ENCODE measurements around the gene ARL8B. TPM values are rescaled to one million over a fixed set of nuclear protein-coding genes. Genes with fewer than 3 reads are reported as not detected.

The ARL8B gene
- total and polyA plus RNA-seq, 9 of the 15 experiments (the other 6 are each of a cell fraction or from before 2014, with no cell fraction given), result 28.5 to 99.4 (median 77.2) TPM

DNA sequence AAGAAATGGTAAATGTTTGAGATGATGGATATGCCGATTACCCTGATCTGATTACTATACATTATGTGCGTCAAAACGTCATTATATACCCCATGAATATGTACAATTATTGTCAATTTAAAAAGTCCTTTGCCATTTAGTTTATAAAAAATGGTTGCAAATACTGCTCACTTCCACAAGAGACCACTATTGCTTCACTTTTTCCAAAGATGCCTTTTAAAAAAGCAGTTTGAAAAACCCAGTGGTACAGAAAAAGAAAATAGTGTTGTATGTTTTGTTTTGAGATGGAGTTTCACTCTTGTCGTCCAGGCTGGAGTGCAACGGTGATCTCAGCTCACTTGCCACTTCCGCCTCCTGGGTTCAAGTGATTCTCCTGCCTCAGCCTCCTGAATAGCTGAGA lies 104.7 kb downstream of the ARL8B start (continued):
- TF ChIP-seq, protein P1, sequence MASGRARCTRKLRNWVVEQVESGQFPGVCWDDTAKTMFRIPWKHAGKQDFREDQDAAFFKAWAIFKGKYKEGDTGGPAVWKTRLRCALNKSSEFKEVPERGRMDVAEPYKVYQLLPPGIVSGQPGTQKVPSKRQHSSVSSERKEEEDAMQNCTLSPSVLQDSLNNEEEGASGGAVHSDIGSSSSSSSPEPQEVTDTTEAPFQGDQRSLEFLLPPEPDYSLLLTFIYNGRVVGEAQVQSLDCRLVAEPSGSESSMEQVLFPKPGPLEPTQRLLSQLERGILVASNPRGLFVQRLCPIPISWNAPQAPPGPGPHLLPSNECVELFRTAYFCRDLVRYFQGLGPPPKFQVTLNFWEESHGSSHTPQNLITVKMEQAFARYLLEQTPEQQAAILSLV (tag; IDR thresholded peaks at IDR 0.05), result 0 out of 2 replicates have a peak, but pooled peaks have one; percentile 14
- TF ChIP-seq ZSCAN32 (CRISPR knock-in tag; IDR thresholded peaks at IDR 0.05) (no peak), TAF15 (IDR thresholded peaks at IDR 0.05; ENCODE audit: low read depth, low read length) (no peak)
- TF ChIP-seq, protein P2, sequence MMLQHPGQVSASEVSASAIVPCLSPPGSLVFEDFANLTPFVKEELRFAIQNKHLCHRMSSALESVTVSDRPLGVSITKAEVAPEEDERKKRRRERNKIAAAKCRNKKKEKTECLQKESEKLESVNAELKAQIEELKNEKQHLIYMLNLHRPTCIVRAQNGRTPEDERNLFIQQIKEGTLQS (IDR thresholded peaks at IDR 0.05), result no peak
- TF ChIP-seq, protein P2 (CRISPR knock-in tag; conservative IDR thresholded peaks at IDR 0.05), result no peak

DNA sequence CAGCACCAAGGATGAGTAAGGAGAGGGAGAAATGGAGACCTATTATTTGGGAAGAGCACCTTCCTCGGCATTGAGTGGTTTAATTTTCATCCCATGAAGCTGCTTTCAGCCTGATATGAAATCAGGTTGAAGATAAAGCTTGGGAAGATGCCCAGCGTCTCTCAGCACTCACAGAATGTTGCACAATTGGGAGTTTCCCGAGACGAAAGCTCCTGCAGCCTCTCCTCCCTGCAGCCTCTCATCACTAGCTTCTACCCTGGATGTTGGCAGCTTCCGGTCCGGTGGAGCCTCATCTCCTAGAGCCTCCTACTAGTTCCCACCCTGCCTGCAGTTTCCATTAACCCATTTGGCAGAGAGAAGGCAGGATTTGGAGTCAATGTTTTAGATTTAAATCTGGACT lies 105.7 kb downstream of the ARL8B start:
- Histone ChIP-seq H3K9me1 (ENCODE audit: control insufficient read depth, insufficient read depth, low read length) (no peaks in the 10 kb centered on the region), H3K27ac (ENCODE audit: extremely low read depth, low read depth, low read length) (no peak overlapping the region), H3K36me3 (ENCODE audit: control insufficient read depth, insufficient read depth, low read length) (no peaks in the 10 kb centered on the region), H3K27me3 (ENCODE audit: control insufficient read depth in 2 of 2, insufficient read depth in 2 of 2, low read length in 2 of 2) (peaks cover 32 to 57% of the 10 kb centered on the region in 2 experiments; a peak in 4 of 5 replicates), H3K9me3 (replicated peaks; ENCODE audit: control insufficient read depth, insufficient read depth, low read depth, low read length) (no peaks in the 10 kb centered on the region), H2AFZ (ENCODE audit: low read depth, low read length) (no peak overlapping the region), H3K4me2 (ENCODE audit: insufficient read depth, low read length) (no peak overlapping the region), H4K20me1 (replicated peaks; ENCODE audit: control insufficient read depth, insufficient read depth, low read length) (no peaks in the 10 kb centered on the region), H3K4me3 (no peak overlapping the region), H3K4me1 (replicated peaks in 1 of 2; ENCODE audit: control insufficient read depth in 2 of 2, insufficient read depth in 2 of 2, low read length in 2 of 2) (no peaks in the 10 kb centered on the region), H3K9ac (ENCODE audit: insufficient read depth in 1 of 2, low read depth in 2 of 2, low read length in 2 of 2) (no peak overlapping the region), H3K79me2 (ENCODE audit: control insufficient read depth, insufficient read depth, low read length) (no peaks in the 10 kb centered on the region)
- no TSS peak for BruUV-seq (replicated peaks)
- CTCF ChIA-PET (ENCODE audit: low intra/inter-chr PET ratio), result interaction anchor here (0.6 to 0.9 kb wide), 2 partner anchors 63 to 1560 kb away, joined by 3 read pairs; no protein-coding TSS in a partner anchor
- no peak for ATAC-seq
- DNase-seq (ENCODE audit: extremely low read depth in 1 of 4, low spot score in 3 of 4), result no peak
- no peak for FAIRE-seq
- intact Hi-C loops (cut with micrococcal nuclease), result loop anchor here (2.0 to 10.0 kb wide), 4 partner anchors 77 to 513 kb away; no protein-coding TSS in a partner anchor
- POLR2A ChIA-PET, result interaction anchor here (0.6 to 0.7 kb wide), 2 partner anchors 13 to 57 kb away, joined by 4 read pairs; no protein-coding TSS in a partner anchor
- 1% methylated on average over 6 of the region's 6 CpGs for WGBS (ENCODE audit: insufficient coverage, low coverage, missing lambda C conversion rate)
- in situ Hi-C loops (cut with MboI), result no loop called here
- TF ChIP-seq SMARCB1 (IDR thresholded peaks at IDR 0.05; ENCODE audit: insufficient read length, low read depth), result no peak
- TF ChIP-seq, protein P3, sequence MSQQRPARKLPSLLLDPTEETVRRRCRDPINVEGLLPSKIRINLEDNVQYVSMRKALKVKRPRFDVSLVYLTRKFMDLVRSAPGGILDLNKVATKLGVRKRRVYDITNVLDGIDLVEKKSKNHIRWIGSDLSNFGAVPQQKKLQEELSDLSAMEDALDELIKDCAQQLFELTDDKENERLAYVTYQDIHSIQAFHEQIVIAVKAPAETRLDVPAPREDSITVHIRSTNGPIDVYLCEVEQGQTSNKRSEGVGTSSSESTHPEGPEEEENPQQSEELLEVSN (IDR thresholded peaks at IDR 0.05; ENCODE audit: borderline replicate concordance in 1 of 2, extremely low read depth in 1 of 2, insufficient read depth in 1 of 2, insufficient read length in 1 of 2, low read depth in 1 of 2, low read length in 1 of 2, poor library complexity in 1 of 2, severe bottlenecking in 1 of 2), result no peak
- TF ChIP-seq GABPA (tag; conservative IDR thresholded peaks at IDR 0.05; ENCODE audit: low read depth), result peak; percentile 41; the same call in 1 of the 2 replicates
- TF ChIP-seq, protein P4, sequence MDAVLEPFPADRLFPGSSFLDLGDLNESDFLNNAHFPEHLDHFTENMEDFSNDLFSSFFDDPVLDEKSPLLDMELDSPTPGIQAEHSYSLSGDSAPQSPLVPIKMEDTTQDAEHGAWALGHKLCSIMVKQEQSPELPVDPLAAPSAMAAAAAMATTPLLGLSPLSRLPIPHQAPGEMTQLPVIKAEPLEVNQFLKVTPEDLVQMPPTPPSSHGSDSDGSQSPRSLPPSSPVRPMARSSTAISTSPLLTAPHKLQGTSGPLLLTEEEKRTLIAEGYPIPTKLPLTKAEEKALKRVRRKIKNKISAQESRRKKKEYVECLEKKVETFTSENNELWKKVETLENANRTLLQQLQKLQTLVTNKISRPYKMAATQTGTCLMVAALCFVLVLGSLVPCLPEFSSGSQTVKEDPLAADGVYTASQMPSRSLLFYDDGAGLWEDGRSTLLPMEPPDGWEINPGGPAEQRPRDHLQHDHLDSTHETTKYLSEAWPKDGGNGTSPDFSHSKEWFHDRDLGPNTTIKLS (IDR thresholded peaks at IDR 0.05; ENCODE audit: borderline replicate concordance, low read depth), result no peak
- no peak for TF ChIP-seq ETV5 (CRISPR knock-in tag; IDR thresholded peaks at IDR 0.05; ENCODE audit: low read depth)
- TF ChIP-seq, protein P5, sequence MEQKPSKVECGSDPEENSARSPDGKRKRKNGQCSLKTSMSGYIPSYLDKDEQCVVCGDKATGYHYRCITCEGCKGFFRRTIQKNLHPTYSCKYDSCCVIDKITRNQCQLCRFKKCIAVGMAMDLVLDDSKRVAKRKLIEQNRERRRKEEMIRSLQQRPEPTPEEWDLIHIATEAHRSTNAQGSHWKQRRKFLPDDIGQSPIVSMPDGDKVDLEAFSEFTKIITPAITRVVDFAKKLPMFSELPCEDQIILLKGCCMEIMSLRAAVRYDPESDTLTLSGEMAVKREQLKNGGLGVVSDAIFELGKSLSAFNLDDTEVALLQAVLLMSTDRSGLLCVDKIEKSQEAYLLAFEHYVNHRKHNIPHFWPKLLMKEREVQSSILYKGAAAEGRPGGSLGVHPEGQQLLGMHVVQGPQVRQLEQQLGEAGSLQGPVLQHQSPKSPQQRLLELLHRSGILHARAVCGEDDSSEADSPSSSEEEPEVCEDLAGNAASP (IDR thresholded peaks at IDR 0.05), result no peak
- TF ChIP-seq, protein P6, sequence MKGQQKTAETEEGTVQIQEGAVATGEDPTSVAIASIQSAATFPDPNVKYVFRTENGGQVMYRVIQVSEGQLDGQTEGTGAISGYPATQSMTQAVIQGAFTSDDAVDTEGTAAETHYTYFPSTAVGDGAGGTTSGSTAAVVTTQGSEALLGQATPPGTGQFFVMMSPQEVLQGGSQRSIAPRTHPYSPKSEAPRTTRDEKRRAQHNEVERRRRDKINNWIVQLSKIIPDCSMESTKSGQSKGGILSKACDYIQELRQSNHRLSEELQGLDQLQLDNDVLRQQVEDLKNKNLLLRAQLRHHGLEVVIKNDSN (CRISPR knock-in tag; IDR thresholded peaks at IDR 0.05), result no peak
- no peak for TF ChIP-seq RUNX1 (IDR thresholded peaks at IDR 0.05; ENCODE audit: low read depth)

All from K562 (cell line).